Measurements from ENCODE around the gene CYP3A7. TPM values are rescaled to one million over a fixed set of nuclear protein-coding genes. Genes with fewer than 3 reads are reported as not detected.
"Not testable (repeated sequence)": the region's sequence is repeated elsewhere in the genome, so short reads cannot be mapped to it uniquely, and the experiment has no call there.

CYP3A7 gene
- total RNA-seq, 1 donor from 2014 or later: not detected

- no peak overlapping the region for H3K27ac Mint-ChIP-seq (ENCODE audit: unreplicated experiment)
- peaks cover 1% of the 10 kb centered on the region for H3K9me3 Mint-ChIP-seq (ENCODE audit: unreplicated experiment)
- TF ChIP-seq, protein P1, sequence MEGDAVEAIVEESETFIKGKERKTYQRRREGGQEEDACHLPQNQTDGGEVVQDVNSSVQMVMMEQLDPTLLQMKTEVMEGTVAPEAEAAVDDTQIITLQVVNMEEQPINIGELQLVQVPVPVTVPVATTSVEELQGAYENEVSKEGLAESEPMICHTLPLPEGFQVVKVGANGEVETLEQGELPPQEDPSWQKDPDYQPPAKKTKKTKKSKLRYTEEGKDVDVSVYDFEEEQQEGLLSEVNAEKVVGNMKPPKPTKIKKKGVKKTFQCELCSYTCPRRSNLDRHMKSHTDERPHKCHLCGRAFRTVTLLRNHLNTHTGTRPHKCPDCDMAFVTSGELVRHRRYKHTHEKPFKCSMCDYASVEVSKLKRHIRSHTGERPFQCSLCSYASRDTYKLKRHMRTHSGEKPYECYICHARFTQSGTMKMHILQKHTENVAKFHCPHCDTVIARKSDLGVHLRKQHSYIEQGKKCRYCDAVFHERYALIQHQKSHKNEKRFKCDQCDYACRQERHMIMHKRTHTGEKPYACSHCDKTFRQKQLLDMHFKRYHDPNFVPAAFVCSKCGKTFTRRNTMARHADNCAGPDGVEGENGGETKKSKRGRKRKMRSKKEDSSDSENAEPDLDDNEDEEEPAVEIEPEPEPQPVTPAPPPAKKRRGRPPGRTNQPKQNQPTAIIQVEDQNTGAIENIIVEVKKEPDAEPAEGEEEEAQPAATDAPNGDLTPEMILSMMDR (IDR thresholded peaks at IDR 0.05; ENCODE audit: partially characterized antibody, unreplicated experiment): no peak
- no peaks in the 10 kb centered on the region for H3K27me3 Mint-ChIP-seq (ENCODE audit: unreplicated experiment)
- no peak overlapping the region for H3K4me3 Mint-ChIP-seq (ENCODE audit: unreplicated experiment)
- DNase-seq: no peak
- no peaks in the 10 kb centered on the region for H3K36me3 Mint-ChIP-seq (ENCODE audit: unreplicated experiment)
- H3K4me1 Mint-ChIP-seq (ENCODE audit: low read depth, unreplicated experiment): peaks cover 3% of the 10 kb centered on the region
Measured at GRCh38 chr7:99669782-99670181, 65.2 kb downstream of the CYP3A7 start.

DNA sequence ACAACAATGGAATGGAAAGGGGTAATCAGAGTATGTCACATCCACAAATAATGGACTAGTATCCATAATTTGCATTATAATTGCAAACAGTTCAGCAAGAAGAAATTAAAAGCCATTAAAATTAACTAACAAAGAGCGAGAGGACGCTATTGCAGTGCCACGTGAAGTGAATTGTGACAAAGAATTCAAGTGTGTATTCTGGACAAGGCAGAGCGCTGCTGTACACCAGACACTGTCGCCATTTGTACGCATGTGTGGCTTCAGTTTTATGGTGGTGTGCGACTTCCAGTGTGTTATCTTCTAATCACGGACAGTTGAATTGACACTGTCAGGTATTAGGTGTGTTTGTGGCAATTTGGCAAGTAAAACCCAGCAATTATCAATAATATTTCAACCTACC lies 66.5 kb downstream of the CYP3A7 start:
- no peak overlapping the region for H3K4me3 Mint-ChIP-seq (ENCODE audit: unreplicated experiment)
- peaks cover under 1% of the 10 kb centered on the region for H3K9me3 Mint-ChIP-seq (ENCODE audit: unreplicated experiment)
- H3K27ac Mint-ChIP-seq (ENCODE audit: unreplicated experiment): no peak overlapping the region
- no peak for DNase-seq
- H3K4me1 Mint-ChIP-seq (ENCODE audit: low read depth, unreplicated experiment): peaks cover 3% of the 10 kb centered on the region
- H3K36me3 Mint-ChIP-seq (ENCODE audit: unreplicated experiment): no peaks in the 10 kb centered on the region
- TF ChIP-seq, protein P1 (IDR thresholded peaks at IDR 0.05; ENCODE audit: partially characterized antibody, unreplicated experiment): no peak
- no peaks in the 10 kb centered on the region for H3K27me3 Mint-ChIP-seq (ENCODE audit: unreplicated experiment)

GRCh38 chr7:99667179-99667578 lies 67.8 kb downstream of the CYP3A7 start:
- H3K9me3 Mint-ChIP-seq (ENCODE audit: unreplicated experiment): no peaks in the 10 kb centered on the region

DNA sequence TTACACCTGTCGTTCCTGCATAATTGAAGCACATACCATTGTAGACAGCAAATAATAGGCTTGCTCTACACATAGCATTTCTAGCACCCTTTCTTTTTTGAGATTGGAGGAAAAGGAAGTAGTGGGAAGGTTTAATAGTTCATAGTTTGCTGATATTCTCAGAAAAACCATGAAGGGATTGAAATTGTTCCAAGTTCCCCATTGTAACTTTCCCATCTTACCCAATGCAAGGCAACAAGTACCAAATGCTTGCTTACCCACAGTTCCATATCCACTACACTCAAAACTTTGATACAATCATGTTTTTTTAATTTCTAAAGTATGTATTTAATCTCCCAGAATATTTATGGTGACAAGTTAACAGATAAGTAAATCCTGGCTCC lies 69.0 kb downstream of the CYP3A7 start:
- Mint-ChIP-seq H3K9me3 (ENCODE audit: unreplicated experiment) (no peaks in the 10 kb centered on the region), H3K27ac (ENCODE audit: unreplicated experiment) (no peak overlapping the region), H3K4me3 (ENCODE audit: unreplicated experiment) (no peak overlapping the region)

More at GRCh38 chr7:99667179-99667578, 67.8 kb downstream of the CYP3A7 start:
- no peak for DNase-seq
- TF ChIP-seq, protein P1 (IDR thresholded peaks at IDR 0.05; ENCODE audit: partially characterized antibody, unreplicated experiment): no peak
- Mint-ChIP-seq H3K36me3 (ENCODE audit: unreplicated experiment) (no peaks in the 10 kb centered on the region), H3K4me3 (ENCODE audit: unreplicated experiment) (no peak overlapping the region), H3K4me1 (ENCODE audit: low read depth, unreplicated experiment) (peaks cover 3% of the 10 kb centered on the region), H3K27me3 (ENCODE audit: unreplicated experiment) (no peaks in the 10 kb centered on the region), H3K27ac (ENCODE audit: unreplicated experiment) (peak overlapping the region; percentile 35)

GRCh38 chr7:99665312-99666012 lies 69.5 kb downstream of the CYP3A7 start:
- Mint-ChIP-seq H3K27me3 (ENCODE audit: unreplicated experiment) (no peaks in the 10 kb centered on the region), H3K27ac (ENCODE audit: unreplicated experiment) (no peak overlapping the region), H3K4me3 (ENCODE audit: unreplicated experiment) (no peak overlapping the region), H3K36me3 (ENCODE audit: unreplicated experiment) (peaks cover 5% of the 10 kb centered on the region), H3K9me3 (ENCODE audit: unreplicated experiment) (no peaks in the 10 kb centered on the region), H3K4me1 (ENCODE audit: low read depth, unreplicated experiment) (peaks cover 3% of the 10 kb centered on the region)
- TF ChIP-seq, protein P1 (IDR thresholded peaks at IDR 0.05; ENCODE audit: partially characterized antibody, unreplicated experiment): no peak
- DNase-seq: no peak

More for the DNA sequence above, 69.0 kb downstream of the CYP3A7 start:
- no peak for DNase-seq
- TF ChIP-seq, protein P1 (IDR thresholded peaks at IDR 0.05; ENCODE audit: partially characterized antibody, unreplicated experiment): no peak
- peaks cover 3% of the 10 kb centered on the region for H3K4me1 Mint-ChIP-seq (ENCODE audit: low read depth, unreplicated experiment)
- H3K27me3 Mint-ChIP-seq (ENCODE audit: unreplicated experiment): no peaks in the 10 kb centered on the region
- H3K36me3 Mint-ChIP-seq (ENCODE audit: unreplicated experiment): peaks cover 3% of the 10 kb centered on the region

DNA sequence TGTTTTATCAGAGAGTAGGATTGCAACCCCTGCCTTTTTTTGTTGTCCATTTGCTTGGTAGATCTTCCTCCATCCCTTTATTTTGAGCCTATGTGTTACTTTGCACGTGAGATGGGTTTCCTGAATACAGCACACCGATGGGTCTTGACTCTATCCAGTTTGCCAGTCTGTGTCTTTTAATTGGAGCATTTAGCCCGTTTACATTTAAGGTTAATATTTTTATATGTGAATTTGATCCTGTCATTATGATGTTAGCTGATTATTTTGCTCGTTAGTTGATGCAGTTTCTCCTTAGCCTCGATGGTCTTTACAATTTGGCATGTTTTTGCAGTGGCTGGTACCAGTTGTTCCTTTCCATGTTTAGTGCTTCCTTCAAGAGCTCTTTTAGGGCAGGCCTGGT lies 77.1 kb downstream of the CYP3A7 start:
- not testable (repeated sequence) for H3K27ac Mint-ChIP-seq (ENCODE audit: unreplicated experiment); H3K9me3 Mint-ChIP-seq (ENCODE audit: unreplicated experiment); H3K4me1 Mint-ChIP-seq (ENCODE audit: low read depth, unreplicated experiment); H3K27me3 Mint-ChIP-seq (ENCODE audit: unreplicated experiment); DNase-seq; H3K4me3 Mint-ChIP-seq (ENCODE audit: unreplicated experiment)
- H3K36me3 Mint-ChIP-seq (ENCODE audit: unreplicated experiment): peaks cover 16% of the 10 kb centered on the region
